ENCODE measurements around the gene SGK2. TPM values are rescaled to one million over a fixed set of nuclear protein-coding genes. Genes with fewer than 3 reads are reported as not detected.

SGK2 gene
- total and polyA plus RNA-seq, 2 of the 13 experiments (the other 11 are each of a cell fraction or from before 2014, with no cell fraction given), result 6.2 to 29.4 TPM

GRCh38 chr20:43590392-43591303 lies 31.8 kb downstream of the SGK2 start, which contains the start of gene IFT52 (continued):
- TF ChIP-seq SCMH1 (CRISPR knock-in tag; IDR thresholded peaks at IDR 0.05; ENCODE audit: borderline replicate concordance) (no peak), ZNF777 (CRISPR knock-in tag; IDR thresholded peaks at IDR 0.05) (peak; percentile 58; the same call in 1 of the 2 replicates), PHF20 (CRISPR knock-in tag; IDR thresholded peaks at IDR 0.05) (peak; percentile 79), THAP9 (CRISPR knock-in tag; IDR thresholded peaks at IDR 0.05; ENCODE audit: borderline replicate concordance) (peak; percentile 83), ZMYM3 (CRISPR knock-in tag; IDR thresholded peaks at IDR 0.05) (peak; percentile 71), KMT2B (CRISPR knock-in tag; IDR thresholded peaks at IDR 0.05) (peak; percentile 95), SALL1 (CRISPR knock-in tag; IDR thresholded peaks at IDR 0.05) (peak; percentile 83), HCFC1 (IDR thresholded peaks at IDR 0.05; ENCODE audit: low read depth, low read length) (peak; percentile 28; the same call in 1 of the 2 replicates), CREM (IDR thresholded peaks at IDR 0.05) (peak; percentile 93), CREM (CRISPR knock-in tag; IDR thresholded peaks at IDR 0.05) (no peak; the same call in 1 of the 2 replicates), TFDP1 (CRISPR knock-in tag; IDR thresholded peaks at IDR 0.05; ENCODE audit: borderline replicate concordance) (no peak), ZNF225 (CRISPR knock-in tag; IDR thresholded peaks at IDR 0.05) (0 out of 2 replicates have a peak, but pooled peaks have one; percentile 85), POGK (CRISPR knock-in tag; conservative IDR thresholded peaks at IDR 0.05) (peak; percentile 79), ZNF891 (CRISPR knock-in tag; IDR thresholded peaks at IDR 0.05) (peak; percentile 89; the same call in 1 of the 2 replicates), ZBTB20 (CRISPR knock-in tag; IDR thresholded peaks at IDR 0.05; ENCODE audit: borderline replicate concordance, low read depth) (peak; percentile 81), ZUFSP (CRISPR knock-in tag; IDR thresholded peaks at IDR 0.05; ENCODE audit: borderline replicate concordance) (no peak), RBFOX2 (IDR thresholded peaks at IDR 0.05; ENCODE audit: low read depth, low read length) (peak; percentile 90), IKZF4 (CRISPR knock-in tag; IDR thresholded peaks at IDR 0.05; ENCODE audit: borderline replicate concordance, low read depth, not compliant biosample characterization) (no peak), ATF6 (CRISPR knock-in tag; conservative IDR thresholded peaks at IDR 0.05) (0 out of 2 replicates have a peak, but pooled peaks have one; percentile 31)

All from HepG2 (cell line).